GM10266 (cell line): ENCODE measurements around the gene SH3RF3.

ENCODE experiments used
- DNase-seq: peaks from one replicate; pipeline ENCODE4 v3.0.0; 2012; ENCODE audit errors: extremely low spot score
- CTCF ChIP-seq: IDR thresholded peaks from 2 replicates; pipeline ENCODE4 v1.5.1; 2012; ENCODE audit warnings: mild to moderate bottlenecking, low read depth; ENCODE audit not compliant: control insufficient read depth, insufficient read depth; ENCODE audit errors: missing control alignments

Gene SH3RF3

DNA sequence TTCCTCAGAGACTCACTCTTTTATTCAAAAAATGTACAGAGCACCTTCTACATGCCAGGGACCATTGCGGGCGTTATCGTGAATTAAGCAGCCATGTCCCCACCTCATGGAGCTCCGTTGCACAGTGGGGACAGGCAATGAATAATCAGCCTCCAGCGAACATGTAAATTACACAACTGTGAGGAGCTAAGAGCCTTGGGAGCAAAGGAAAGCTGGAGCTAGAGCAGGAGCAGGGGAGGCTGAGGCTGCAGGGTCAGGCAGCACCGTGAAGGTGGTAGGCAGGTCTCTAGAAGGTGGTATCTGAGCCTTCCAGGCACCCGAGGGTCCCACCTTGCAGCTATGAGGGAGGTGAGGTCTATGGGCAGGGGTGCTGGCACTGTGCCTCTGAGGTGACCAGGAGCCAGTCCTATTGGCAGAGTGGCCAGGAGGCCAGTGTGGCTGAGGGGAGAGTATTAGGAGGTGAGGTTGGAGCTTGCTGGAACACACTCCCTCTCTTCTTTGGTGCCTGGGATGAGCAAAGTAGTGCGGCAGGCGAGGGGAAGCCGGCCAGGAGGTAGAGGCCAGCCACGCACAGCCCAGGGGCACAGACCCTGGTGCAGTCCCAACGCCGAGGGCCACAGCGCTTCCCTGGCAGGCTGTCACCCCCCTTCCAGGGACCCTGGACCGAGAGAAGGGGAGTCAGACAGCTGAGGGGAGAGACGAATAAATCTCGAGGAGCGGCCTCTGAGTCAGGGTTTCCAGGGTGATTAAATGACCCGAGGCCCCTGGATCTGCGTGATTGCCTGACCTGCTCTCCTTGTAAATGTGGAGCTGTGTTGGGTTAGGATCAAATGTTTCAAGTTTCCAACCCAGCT is 317.5 kb downstream of the SH3RF3 start:
- TF ChIP-seq CTCF, result no peak

DNA sequence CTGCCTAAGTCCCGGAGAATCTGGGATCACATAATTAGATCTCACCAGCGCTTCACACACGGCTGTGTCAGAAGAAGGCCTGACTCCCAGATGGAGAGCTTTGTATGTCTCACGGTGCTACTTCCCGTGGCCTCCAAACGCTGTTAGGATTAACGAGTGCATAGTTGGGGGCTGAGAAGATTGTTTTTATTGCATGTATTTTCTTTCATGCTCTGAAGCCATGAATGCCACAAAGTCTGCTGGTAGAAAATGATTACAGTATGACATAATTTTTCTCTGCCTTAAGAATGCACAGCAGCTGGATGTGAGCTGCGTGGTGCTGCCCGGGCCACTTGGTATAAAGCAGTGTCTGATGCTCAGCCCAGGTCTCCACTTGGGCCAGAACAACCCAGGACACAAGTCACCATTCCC is 318.3 kb downstream of the SH3RF3 start:
- DNase-seq, result no peak
- no peak for TF ChIP-seq CTCF

More for the DNA sequence above, 317.5 kb downstream of the SH3RF3 start:
- no peak for DNase-seq

DNA sequence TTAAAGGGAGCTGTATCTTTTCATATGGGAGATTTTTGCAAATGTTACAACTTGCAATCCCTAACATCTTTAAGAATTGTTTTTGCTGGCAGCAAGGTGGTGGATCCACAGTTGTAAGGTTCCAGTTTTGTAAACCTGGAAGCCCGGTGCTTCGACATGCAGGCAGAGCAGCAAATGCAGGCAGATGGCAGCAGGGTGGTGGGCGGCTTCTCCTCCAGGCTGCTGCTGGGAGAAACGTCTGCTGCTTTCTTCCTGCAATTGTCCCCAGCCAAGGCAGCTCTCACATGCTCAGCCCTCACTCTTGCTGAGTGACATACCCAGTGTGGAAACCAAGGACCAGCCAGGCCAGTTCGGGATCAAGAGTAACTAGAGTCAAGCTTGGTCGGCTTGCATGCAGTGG is 318.8 kb downstream of the SH3RF3 start:
- no peak for DNase-seq
- no peak for TF ChIP-seq CTCF

GRCh38 chr2:109448207-109448606 is 319.2 kb downstream of the SH3RF3 start:
- no peak for TF ChIP-seq CTCF
- DNase-seq, result no peak

DNA sequence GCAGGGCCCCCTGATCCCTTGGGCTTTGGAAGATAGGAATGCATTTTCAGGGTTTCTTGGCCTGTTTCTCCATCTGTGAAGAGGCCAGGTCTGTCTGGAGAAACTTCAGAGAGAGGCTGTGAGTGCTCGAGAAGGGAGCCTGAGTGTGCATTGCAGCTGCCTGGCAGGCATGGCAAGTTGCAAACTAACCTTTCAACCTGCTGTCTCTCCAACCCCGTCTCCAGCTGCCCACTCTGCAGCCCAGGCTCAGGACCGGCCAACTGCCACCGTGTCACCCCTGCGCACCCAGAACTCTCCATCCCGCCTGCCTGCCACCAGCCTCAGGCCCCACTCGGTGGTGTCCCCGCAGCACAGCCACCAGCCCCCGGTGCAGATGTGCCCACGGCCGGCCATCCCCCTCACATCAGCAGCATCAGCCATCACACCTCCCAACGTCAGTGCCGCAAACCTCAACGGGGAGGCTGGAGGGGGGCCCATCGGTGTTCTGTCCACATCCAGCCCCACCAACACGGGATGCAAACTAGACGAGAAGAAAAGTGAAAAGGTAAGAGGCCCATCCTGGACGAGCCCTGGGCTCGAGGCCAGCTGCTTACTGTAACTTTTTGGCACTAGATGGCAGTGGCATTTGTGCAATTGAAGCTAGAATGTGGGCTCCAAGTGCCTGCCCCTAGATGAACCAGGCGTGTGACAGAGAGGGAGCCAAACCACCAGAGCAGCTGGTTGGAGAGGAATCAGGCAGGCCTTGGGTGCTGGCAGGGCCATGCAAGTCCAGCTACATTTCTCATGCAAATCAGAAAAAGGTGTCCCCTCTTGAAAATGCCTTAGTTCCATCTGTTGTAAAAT is 320.2 kb downstream of the SH3RF3 start:
- TF ChIP-seq CTCF, result no peak
- no peak for DNase-seq

DNA sequence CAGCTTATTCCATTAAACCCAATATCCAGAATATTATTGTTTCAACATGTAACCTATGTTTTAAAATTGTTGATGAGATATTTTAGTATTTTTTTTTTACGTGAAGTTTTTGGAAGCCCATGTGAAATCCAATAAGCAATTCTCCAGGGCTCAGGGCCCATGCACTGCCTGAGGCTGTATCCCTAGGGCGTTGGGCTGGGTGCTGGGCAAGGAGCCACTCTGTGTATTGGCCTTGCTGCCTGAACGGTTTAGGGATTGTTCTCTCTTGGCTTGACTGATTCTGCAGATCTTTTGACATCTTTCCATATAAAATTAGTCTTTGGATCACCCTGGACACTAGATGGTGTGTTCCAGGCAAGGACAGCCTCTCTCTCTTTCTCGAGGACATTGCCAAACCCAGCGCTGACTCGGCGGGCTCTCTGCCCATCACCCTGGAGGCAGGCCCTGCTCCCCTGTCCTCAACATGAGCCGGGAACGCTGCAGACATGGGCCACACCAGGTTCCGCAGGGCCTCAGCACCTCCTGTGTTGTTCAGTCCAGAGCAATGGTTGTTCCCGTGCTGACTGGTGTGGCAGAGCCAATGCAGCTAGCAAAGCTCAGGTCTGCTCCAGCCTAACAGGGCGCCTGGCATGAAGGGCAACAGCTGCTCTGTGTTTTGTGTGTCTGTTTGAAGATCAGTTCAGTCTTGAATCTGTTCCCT is 321.7 kb downstream of the SH3RF3 start:
- DNase-seq, result no peak
- no peak for TF ChIP-seq CTCF
